PC-9 (cell line): ENCODE results near the gene PRAF2. TPM values are rescaled to one million over a fixed set of nuclear protein-coding genes. Genes with fewer than 3 reads are reported as not detected.

Experiments used
- Bru-seq: library from RNA; stranded (reverse); fragments of 400-500 nt; gene quantifications from one replicate; lab custom pipeline; 2021; lab: Mats Ljungman, UMichigan
- BruChase-seq, 2 experiments: library from RNA; stranded (reverse); fragments of 400-500 nt; gene quantifications; one replicate each; lab custom pipeline; 2021; lab: Mats Ljungman, UMichigan
- BruUV-seq: library from RNA; stranded (reverse); fragments of 400-500 nt; replicated peaks from 2 replicates; lab custom pipeline; 2021; lab: Mats Ljungman, UMichigan
- CTCF ChIA-PET: fragments of 300-600 bp; sonication (Branson Sonifier 250); formaldehyde crosslinking; loops from one replicate; lab custom pipeline; 2022; ENCODE audit warnings: antibody characterized with exemption; lab: Charles Lee
- POLR2A ChIA-PET: fragments of 300-600 bp; sonication (Branson Sonifier 250); formaldehyde crosslinking; loops from one replicate; lab custom pipeline; 2022; ENCODE audit warnings: antibody characterized with exemption; ENCODE audit not compliant: unreplicated experiment; lab: Charles Lee
- DNase-seq, 2 experiments: peaks; one replicate each; pipeline versions ENCODE4 v3.0.0 to v3.0.0-alpha.2; 2015 to 2022; ENCODE audit warnings: mixed read lengths in 1 of 2
- H2AFZ ChIP-seq: fragments of 200-600 bp; sonication (generic); 2 replicates; pipeline ENCODE4 v1.8.1; 2017; ENCODE audit warnings: antibody characterized with exemption
- H3F3A ChIP-seq: fragments of 200-600 bp; sonication (generic); 2 replicates; pipeline ENCODE4 v1.8.1; 2017; ENCODE audit warnings: antibody characterized with exemption, mild to moderate bottlenecking, low read depth; ENCODE audit not compliant: insufficient read depth
- H3K27ac ChIP-seq: fragments of 200-600 bp; sonication (generic); 2 replicates; pipeline ENCODE4 v1.6.1; 2016; ENCODE audit warnings: mixed run types
- H3K27me3 ChIP-seq: fragments of 200-600 bp; sonication (generic); 2 replicates; pipeline ENCODE4 v1.6.1; 2016; ENCODE audit warnings: low read depth, mixed run types; ENCODE audit not compliant: insufficient read depth
- H3K36me3 ChIP-seq: fragments of 200-600 bp; sonication (generic); 2 replicates; pipeline ENCODE4 v1.6.1; 2016; ENCODE audit warnings: low read depth, mixed run types
- H3K4me1 ChIP-seq: fragments of 200-600 bp; sonication (generic); replicated peaks from 2 replicates; pipeline ENCODE4 v1.6.1; 2016; ENCODE audit warnings: mixed run types; ENCODE audit not compliant: insufficient read depth
- H3K4me2 ChIP-seq: fragments of 200-600 bp; sonication (generic); 2 replicates; pipeline ENCODE4 v1.6.1; 2017; ENCODE audit warnings: mixed run types
- H3K4me3 ChIP-seq: fragments of 200-600 bp; sonication (generic); 2 replicates; pipeline ENCODE4 v1.6.1; 2016; ENCODE audit warnings: mixed run types
- H3K79me2 ChIP-seq: fragments of 200-600 bp; sonication (generic); 2 replicates; pipeline ENCODE4 v1.6.1; 2017; ENCODE audit warnings: low read depth, mixed run types
- H3K9me2 ChIP-seq: fragments of 200-600 bp; sonication (generic); 2 replicates; pipeline ENCODE4 v1.8.1; 2017; ENCODE audit warnings: mild to moderate bottlenecking; ENCODE audit not compliant: insufficient read depth
- H3K9me3 ChIP-seq: fragments of 200-600 bp; sonication (generic); 2 replicates; pipeline ENCODE4 v1.8.1; 2016; ENCODE audit warnings: low read depth; ENCODE audit not compliant: insufficient read depth
- H4K20me1 ChIP-seq: fragments of 200-600 bp; sonication (generic); 2 replicates; pipeline ENCODE4 v1.8.1; 2017; ENCODE audit not compliant: insufficient read depth
- CTCF ChIP-seq: fragments of 200-600 bp; sonication (generic); conservative IDR thresholded peaks from 2 replicates; pipeline ENCODE4 v1.6.1; 2017; ENCODE audit warnings: mixed run types, antibody characterized with exemption, mild to moderate bottlenecking, moderate library complexity
- EZH2 ChIP-seq: fragments of 200-600 bp; sonication (generic); IDR thresholded peaks from 2 replicates; pipeline ENCODE4 v1.8.0; 2017; ENCODE audit warnings: antibody characterized with exemption, low read depth
- intact Hi-C: fragments of 100-400 bp; cut with micrococcal nuclease; formaldehyde crosslinking; loops from one replicate; pipeline ENCODE4 v1.10.0; 2022; ENCODE audit not compliant: unreplicated experiment
- long read RNA-seq: library from polyadenylated mRNA; stranded (forward); transcript quantifications from one replicate; pipeline ENCODE4 v2.0.0, GENCODE V29; 2022
- total RNA-seq: library from RNA; stranded (reverse); gene quantifications from 2 replicates; pipeline ENCODE4 v1.2.3, GENCODE V29; 2021

PRAF2 gene
- total RNA-seq (12.8 and 17.6 TPM in 2 replicates), Bru-seq, nascent RNA (percentile 50 among the genes with signal in this experiment), BruChase-seq, experiment 1, labeled RNA remaining after a 2-hour chase (percentile 60 among the genes with signal in this experiment), BruChase-seq, experiment 2, labeled RNA remaining after a 6-hour chase (percentile 65 among the genes with signal in this experiment)
- long read RNA-seq, transcript PRAF2-202 (3 exons, 1,334 nt) = major isoform, 31 of 45 reads
- long read RNA-seq, partial matches to known transcripts = 11 of 45 reads
- long read RNA-seq, other reads (novel, unspliced or antisense) = 0 of 45 reads

GRCh38 chrX:49073601-49074575 lies at the start of gene PRAF2:
TSS of gene PRAF2 (minus strand) at chrX:49074002. CDS start at chrX:49073987, 15 bp downstream.
- Histone ChIP-seq H3K79me2 (no peaks in the 10 kb centered on the region), H3F3A (no peaks in the 10 kb centered on the region), H3K36me3 (no peaks in the 10 kb centered on the region), H3K4me3 (no peak within 1 kb of the TSS), H3K9me3 (no peaks in the 10 kb centered on the region), H3K4me1 (no peaks in the 10 kb centered on the region), H3K4me2 (no peak within 1 kb of the TSS), H3K27ac (no peak within 1 kb of the TSS), H2AFZ (no peak within 1 kb of the TSS), H3K9me2 (no peaks in the 10 kb centered on the region), H3K27me3 (no peaks in the 10 kb centered on the region), H4K20me1 (no peaks in the 10 kb centered on the region)
- BruUV-seq = no TSS peak
- TF ChIP-seq EZH2 (no peak), CTCF (no peak)
- ChIA-PET POLR2A (no interaction called here), CTCF (no interaction called here)
- intact Hi-C loops = loop anchor here (2.0 kb wide), 1 partner anchor 27 kb away; no protein-coding TSS in a partner anchor
- DNase-seq = peak; percentile 33 to 78

GRCh38 chrX:49122499-49122898 lies 48.7 kb upstream of the PRAF2 start:
- peaks cover 6% of the 10 kb centered on the region; the same call in 1 of the 2 replicates for H3K79me2 ChIP-seq
- H3K4me3 ChIP-seq = peak overlapping the region; percentile 62; the same call in 1 of the 2 replicates
- H3F3A ChIP-seq = no peaks in the 10 kb centered on the region
- TF ChIP-seq EZH2 = no peak
- no peak for TF ChIP-seq CTCF
- H3K27me3 ChIP-seq = no peaks in the 10 kb centered on the region
- intact Hi-C loops = loop anchor here (5.0 kb wide), 1 partner anchor 50 kb away; the partner anchor contains the start of gene PLP2
- no peak for DNase-seq
- no peak overlapping the region for H2AFZ ChIP-seq
- H3K27ac ChIP-seq = no peak overlapping the region
- peak overlapping the region; percentile 72 for H3K4me2 ChIP-seq
- no TSS peak for BruUV-seq
- no peaks in the 10 kb centered on the region for H3K36me3 ChIP-seq
- no peaks in the 10 kb centered on the region for H4K20me1 ChIP-seq
- no peaks in the 10 kb centered on the region for H3K4me1 ChIP-seq
- no peaks in the 10 kb centered on the region for H3K9me2 ChIP-seq
- ChIA-PET CTCF (interaction anchor here (0.6 to 1.1 kb wide), 2 partner anchors 33 to 120 kb away, joined by 3 read pairs; partner anchors contain the start of gene GRIPAP1), POLR2A (no interaction called here)
- no peaks in the 10 kb centered on the region for H3K9me3 ChIP-seq

- Histone ChIP-seq H3K9me2 (no peaks in the 10 kb centered on the region), H3K4me3 (no peak overlapping the region), H3K4me1 (no peaks in the 10 kb centered on the region), H3F3A (no peaks in the 10 kb centered on the region), H3K36me3 (no peaks in the 10 kb centered on the region), H3K27me3 (no peaks in the 10 kb centered on the region), H2AFZ (no peak overlapping the region), H4K20me1 (no peaks in the 10 kb centered on the region), H3K27ac (no peak overlapping the region), H3K4me2 (no peak overlapping the region), H3K9me3 (no peaks in the 10 kb centered on the region), H3K79me2 (peaks cover 6% of the 10 kb centered on the region; the same call in 1 of the 2 replicates)
- intact Hi-C loops = loop anchor here (5.0 kb wide), 1 partner anchor 52 kb away; the partner anchor contains the start of gene PLP2
- no TSS peak for BruUV-seq
- no peak for DNase-seq
- TF ChIP-seq EZH2 (no peak), CTCF (no peak)
- ChIA-PET CTCF (no interaction called here), POLR2A (no interaction called here)
Observed at GRCh38 chrX:49120091-49120490, 46.3 kb upstream of the PRAF2 start.
